ENCODE data around the gene CHCHD3.

The CHCHD3 gene

GRCh38 chr7:133081599-133082389 is at the start of gene CHCHD3:
CHCHD3 (minus strand) TSS chr7:133082090; CDS start chr7:133081937, 153 bp downstream.
- DNase-seq: peak; percentile 99

DNA sequence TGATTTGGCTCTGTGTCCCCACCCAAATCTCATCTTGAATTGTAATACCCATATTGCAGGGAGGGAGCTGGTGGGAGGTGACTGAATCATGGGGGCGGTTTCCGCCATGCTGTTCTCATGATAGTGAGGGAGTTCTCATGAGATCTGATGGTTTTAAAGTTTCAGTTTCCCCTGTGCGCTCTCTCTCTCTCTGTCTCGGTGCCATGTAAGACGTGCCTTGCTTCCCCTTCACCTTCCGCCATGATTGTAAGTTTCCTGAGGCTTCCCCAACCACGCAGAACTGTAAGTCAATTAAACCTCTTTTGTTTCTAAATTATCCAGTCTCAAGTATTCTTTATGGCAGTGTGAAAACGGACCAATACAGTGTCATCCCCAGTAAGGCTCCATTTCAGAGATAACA is 48.3 kb upstream of the CHCHD3 start:
- DNase-seq: no peak

DNA sequence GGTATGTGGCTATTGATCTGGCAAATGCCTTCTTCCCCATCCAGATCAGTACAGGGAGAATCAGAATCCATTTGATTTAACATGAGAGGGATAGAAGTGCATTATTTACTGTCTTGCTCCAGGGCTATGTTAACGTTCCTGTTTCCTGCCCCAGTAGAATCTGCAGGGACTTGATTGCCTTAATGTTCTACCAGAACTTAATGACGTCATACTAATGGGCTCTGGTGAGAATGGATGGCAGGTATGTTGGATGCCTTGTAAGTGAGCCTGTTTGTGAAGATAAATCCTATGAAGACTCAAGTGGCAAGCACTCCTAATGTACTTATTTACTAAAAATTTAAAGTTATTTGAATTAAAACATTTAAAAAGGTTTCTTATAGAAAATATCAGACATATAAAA is 44.5 kb upstream of the CHCHD3 start:
- no peak for DNase-seq

- DNase-seq: no peak
Observed at GRCh38 chr7:133124974-133125373, 43.1 kb upstream of the CHCHD3 start.

- no peak for DNase-seq
Observed at GRCh38 chr7:133121175-133121844, 39.4 kb upstream of the CHCHD3 start.

GRCh38 chr7:133119067-133119466 is 37.2 kb upstream of the CHCHD3 start:
- no peak for DNase-seq

DNA sequence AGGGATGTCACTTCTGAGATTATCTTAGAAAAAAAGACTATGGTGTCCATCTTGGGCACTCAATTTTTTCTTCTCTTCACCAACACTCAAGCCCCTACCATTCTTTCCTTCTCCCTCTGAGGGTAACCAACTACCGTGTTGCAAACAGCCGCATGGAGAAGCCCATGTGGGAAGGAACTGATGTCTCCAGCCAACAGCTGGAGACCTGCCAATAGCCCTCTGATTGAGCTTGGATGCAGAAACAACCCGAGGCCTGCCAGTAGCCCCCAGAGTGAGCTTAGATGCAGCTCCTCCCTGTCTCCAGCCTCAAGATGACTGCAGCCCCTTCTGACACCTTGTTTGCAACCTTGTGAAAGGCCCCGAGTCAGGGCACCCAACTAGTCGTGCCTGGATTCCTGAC is 36.4 kb upstream of the CHCHD3 start:
- peak; percentile 58 for DNase-seq

- no peak for DNase-seq
Observed at GRCh38 chr7:133117452-133117851, 35.6 kb upstream of the CHCHD3 start.

DNA sequence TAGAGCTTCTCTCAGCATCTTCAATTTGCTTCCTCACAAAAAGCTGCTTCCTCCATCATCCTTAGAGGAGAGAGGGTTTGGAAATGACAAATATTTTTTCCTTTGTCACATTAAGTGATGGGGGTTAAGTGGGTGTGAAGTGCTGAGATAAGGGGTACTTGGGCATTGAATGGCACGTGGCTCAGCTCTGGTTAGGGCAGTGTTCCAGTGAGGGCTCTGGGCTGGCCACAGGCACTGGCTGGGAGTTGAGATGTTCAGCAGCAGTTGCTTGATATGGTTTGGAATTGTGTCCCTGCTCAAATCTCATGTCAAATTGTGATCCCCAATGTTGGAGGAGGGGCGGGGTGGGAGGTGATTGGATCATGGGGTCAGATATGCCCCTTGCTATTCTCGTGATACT is 33.7 kb upstream of the CHCHD3 start:
- DNase-seq: no peak

DNA sequence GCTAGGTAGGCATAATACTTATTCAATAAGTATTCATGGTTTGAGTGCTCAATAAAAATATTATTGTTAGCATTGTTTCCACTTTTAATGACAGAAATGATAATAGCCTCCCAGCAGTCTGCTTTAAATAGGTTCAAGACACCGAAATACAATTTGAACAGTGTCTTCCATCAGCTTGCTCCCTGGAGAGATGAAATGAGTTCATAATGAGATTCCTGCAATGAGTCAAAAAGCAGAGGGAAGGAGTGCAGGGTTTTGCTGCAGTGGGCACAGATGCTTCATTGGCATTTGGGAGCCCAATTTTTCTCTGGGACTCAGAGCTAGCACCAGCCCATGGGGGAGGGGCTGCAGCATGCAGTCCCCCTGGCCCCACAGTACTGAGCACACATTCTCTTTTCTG is 32.6 kb upstream of the CHCHD3 start:
- no peak for DNase-seq

DNA sequence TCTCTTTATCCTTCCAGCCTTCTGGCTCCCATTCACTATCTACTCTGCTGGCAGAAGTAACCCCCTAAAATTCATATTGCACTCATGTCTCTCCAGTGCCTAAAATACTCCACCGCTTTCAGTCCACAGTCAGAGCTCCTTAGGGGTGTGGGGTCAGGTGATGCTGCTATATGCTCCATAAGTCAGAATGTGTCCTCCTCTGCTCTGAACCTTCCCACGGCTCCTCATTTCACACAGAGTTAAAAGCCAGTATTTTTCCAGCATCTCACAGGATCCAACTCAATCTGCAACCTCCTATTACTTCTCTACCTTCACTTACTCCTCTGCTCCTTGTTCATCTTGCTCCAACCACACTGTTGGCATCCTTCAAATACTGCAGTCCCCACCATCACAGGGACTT is 31.1 kb upstream of the CHCHD3 start:
- no peak for DNase-seq

DNA sequence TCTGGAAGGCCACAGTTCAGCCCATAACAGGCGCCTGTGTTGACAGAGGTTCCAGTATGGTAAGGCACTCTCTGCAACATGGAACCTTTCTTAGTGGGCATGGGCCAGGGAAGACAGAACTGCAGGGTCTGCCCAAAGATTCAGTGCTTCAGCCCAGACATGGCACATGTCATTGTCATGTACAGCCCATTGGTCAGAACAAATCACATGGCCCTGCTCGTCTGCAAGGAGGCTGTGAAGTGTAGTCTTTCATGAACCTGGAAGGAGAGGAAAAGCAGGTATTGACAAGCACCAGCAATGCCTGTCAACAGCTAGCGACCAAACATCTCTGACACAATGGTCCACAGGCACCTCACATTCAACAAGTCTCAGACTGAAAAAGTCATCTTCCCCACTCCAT is 30.4 kb upstream of the CHCHD3 start:
- DNase-seq: no peak

- DNase-seq: no peak
Observed at GRCh38 chr7:133110312-133110711, 28.4 kb upstream of the CHCHD3 start.

GRCh38 chr7:133109816-133110215 is 27.9 kb upstream of the CHCHD3 start:
- no peak for DNase-seq

DNA sequence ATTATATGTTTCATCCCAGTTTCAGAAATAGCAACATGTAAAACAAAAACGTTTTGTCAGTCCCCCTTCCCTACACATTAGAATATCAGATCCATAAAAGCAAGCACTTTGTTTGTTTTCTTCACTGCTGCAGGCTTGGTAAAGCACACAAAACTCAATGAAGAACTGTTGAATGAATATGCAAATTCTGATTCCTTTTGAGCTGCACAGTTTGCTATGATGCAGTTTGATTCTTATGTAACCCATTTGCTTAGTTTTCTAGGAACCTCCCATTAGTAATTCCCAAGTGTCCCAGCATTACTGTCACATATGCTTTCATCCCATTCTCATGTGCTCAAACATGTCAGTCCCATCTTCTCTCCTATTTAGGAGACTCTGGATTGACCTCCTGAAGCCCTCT is 26.1 kb upstream of the CHCHD3 start:
- no peak for DNase-seq

DNA sequence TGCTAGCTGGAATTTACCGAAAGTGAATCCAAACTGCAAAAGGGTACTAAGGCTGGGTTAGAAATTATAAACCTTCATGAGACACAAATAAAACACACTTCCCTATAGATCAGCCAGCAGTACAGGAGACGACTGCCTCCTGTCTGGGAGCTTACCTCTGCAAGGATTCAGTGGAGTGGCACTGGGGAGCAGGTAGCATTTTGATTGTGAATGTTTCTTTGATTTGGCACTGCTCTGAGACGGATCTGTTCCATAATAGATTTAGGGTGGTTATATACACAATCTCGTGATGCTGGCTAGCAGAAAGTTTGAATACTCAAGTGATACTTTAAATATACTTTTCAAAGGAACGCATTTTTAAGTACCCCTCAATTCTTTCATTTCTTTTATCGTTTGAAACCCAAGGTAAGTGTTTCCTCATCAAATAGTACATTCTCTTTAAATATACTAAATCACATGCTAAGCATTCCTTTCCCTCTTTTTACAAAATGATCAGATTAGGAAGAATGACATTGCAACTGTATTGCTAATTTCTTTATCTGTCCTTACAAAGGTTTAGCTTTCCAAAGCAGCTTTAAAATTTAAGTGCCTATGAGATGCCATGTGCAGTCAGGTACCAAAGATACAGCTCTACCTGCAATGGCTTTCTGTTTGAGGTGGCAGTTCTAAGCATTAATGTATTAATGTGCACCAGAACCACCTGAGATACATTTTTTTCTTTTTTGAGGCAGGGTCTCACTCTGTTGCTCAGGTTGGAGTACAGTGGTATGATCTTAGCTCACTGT is 20.6 kb upstream of the CHCHD3 start:
- DNase-seq: no peak

DNA sequence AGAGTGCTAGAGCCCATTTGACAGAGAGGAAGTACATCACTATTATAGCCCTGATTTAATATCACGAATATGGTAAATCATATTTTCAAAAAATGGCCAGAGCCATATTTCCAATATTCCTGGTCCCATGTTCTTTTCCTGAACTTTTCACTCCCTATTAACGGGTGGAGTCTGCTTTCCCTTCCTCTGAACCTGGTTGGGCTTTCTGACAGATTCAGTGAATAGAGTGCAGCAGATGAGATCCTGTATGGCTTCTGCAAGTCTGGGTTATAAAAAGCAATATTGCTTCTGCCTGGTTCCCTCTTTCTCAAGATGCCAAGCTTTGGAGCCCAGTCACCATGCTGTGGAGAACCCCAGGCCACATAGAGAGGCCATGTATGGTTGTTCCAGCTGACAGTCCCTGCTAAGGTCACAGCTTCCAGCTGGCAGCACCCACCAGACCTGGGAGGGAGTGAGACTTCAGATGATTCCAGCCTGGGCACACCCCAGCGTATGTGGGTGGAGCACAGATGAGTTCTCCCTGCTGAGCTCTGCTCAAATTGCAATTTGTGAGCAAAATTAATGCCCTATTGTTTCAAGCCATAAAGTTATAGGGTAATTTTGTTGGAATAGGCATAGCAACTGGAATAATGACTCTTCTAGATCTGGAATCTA is 17.9 kb upstream of the CHCHD3 start:
- DNase-seq: no peak

GRCh38 chr7:133095119-133095671 is 13.3 kb upstream of the CHCHD3 start:
- no peak for DNase-seq

DNA sequence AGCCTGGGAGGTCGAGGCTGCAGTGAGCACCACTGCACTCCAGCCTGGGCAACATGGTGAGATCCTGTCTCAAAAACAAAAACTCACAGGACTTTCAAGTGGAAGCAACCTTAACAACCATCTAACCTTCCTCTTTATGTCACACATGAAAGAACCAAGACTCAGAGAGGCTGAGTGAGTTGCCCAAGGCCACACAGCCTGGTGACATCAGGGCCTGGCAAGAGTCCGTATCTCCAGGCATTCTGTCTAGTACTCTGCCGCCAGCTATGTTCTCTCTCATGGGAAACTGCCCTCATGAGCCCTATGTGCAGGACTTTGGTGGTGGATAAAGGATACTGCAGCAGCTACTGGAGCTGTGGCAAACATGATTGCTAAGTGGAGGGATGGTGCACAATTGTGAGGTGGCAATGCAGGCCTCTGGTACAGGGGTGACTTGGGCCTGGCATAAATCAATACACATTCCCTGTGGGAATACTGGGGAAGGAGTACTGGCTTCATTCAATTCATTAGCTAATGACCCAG is 10.1 kb upstream of the CHCHD3 start:
- DNase-seq: no peak

DNA sequence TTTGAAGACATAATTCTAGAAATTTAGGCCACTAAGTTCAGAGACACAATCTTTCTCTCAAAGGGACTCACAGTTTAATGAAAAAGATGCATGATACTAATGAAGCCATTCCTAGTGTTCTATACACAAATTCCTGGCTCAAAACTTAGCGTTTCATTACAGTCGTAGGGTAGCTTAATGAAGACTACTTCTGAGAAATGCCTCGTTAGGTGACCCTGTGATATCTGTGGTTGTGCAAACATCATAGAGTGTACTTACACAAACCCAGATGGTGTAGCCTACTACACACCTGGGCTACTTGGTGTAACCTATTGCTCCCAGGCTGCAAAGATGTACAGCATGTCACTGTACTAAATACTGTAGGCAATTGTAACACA is 488 bp upstream of the CHCHD3 start:
- DNase-seq: no peak

DNA sequence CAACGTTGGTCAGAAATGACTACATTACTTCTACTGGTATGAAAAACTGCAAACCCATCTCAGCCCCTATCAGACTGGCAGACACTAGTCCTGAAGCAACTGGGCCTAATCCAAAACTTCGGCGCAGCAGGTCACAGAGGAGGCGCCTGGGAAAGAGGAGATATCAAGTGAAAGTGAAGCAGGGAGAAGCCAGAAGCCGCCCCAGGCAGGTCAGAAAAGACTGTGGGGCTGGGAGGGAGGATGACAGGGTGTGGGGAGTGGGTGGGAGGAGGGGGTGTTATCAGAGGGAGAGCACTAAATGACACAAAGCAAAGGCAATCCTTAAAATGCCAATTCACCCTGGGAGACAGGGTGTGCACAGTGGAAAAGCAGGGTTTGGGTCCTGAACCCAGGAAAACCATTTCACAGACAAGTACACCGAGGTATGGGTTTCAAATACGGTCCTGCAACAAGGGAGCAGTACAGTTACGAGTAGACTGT is 731 bp downstream of the CHCHD3 start:
- no peak for DNase-seq

DNA sequence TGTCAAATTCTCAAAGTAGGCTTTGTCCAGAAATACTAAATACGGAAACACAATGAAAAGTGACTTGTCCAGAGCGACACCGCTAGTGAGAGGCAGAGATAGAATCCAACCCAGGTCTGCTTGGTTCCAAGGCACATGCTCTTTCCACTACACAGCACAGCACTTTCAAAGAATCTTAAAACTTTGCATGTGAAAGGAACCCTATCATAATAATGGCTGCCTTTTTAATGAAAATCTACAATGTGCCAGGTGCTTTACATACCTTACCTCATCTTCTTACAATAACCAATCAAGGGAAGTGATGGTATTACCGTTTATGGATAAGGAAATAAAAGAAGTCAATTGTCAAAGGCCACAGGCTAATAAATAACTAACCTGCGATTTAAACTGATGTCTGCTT is 2.6 kb downstream of the CHCHD3 start:
- no peak for DNase-seq

DNA sequence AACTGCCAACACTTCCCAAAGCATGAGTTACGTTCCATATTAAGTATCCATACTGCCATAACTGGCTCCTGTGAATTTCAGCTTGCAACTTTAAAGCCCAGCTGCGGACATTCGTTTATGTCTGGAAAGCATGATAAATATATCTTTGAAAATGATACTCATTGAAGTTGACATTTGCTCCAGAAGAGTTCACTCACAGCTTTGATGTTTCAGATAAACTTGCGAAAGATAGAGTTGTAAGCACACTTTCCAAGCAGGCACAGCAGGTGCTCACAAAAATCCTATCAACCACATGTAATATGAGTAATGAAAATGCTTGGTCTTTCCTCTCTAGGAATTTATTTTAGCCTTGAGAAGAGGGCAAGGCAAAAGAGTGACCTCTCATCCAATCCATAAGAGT is 4.5 kb downstream of the CHCHD3 start:
- no peak for DNase-seq

Measured in NCI-H1092 (cell line).